ENCODE measurements around the gene ATP6V1F. TPM values are rescaled to one million over a fixed set of nuclear protein-coding genes. Genes with fewer than 3 reads are reported as not detected.

The ATP6V1F gene
- total RNA-seq, 1 donor from 2014 or later: 180 TPM

DNA sequence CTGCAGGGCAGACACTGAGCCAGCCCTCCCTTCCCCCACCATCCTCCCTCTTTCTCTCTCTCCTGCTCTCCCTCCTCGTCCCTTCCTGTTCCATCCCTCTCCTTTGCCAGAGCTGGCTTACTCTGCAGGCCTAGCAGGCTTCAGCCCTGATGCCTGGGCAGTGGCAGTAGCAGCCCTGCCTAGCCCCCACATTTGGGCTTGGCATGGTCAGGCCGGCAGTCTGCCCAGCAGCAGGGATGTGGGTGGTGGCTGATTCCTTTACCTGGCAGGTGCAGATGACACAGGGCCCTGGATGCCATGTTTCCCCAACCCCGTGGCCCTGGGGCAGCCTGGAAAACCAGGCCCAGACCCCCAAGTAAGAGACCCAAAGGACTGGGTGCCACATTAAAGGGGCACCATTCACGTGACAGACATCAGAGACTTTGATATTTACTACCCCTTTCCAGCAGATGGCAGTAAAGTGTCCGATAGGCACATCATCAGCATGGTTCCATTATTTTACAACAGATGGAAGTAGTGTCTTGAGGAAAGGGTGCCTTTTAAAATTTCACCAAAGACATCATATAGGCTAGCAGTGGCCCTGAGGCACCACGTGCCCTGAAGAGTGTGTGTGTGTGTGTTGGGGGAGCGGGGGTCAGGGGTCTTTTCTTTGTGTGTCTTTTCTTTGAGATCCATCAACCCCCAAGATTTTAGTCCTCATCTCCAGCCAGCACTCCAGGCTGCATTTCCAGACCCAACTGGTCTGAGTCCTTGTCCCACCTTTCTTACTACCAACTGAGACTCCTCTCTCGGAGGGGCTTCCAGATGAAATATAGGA, 41.9 kb downstream of the ATP6V1F start:
- H3K9me3 ChIP-seq: no peaks in the 10 kb centered on the region
- H3K4me1 ChIP-seq: no peaks in the 10 kb centered on the region
- no peak overlapping the region for H3K4me3 ChIP-seq
- H3K36me3 ChIP-seq: no peaks in the 10 kb centered on the region
- no peak overlapping the region for H3K27ac ChIP-seq
- ATAC-seq: peak; percentile 80
- H3K27me3 ChIP-seq: peaks cover 27% of the 10 kb centered on the region
- intact Hi-C loops (cut with DNase I): no loop called here
- TF ChIP-seq, protein P1, sequence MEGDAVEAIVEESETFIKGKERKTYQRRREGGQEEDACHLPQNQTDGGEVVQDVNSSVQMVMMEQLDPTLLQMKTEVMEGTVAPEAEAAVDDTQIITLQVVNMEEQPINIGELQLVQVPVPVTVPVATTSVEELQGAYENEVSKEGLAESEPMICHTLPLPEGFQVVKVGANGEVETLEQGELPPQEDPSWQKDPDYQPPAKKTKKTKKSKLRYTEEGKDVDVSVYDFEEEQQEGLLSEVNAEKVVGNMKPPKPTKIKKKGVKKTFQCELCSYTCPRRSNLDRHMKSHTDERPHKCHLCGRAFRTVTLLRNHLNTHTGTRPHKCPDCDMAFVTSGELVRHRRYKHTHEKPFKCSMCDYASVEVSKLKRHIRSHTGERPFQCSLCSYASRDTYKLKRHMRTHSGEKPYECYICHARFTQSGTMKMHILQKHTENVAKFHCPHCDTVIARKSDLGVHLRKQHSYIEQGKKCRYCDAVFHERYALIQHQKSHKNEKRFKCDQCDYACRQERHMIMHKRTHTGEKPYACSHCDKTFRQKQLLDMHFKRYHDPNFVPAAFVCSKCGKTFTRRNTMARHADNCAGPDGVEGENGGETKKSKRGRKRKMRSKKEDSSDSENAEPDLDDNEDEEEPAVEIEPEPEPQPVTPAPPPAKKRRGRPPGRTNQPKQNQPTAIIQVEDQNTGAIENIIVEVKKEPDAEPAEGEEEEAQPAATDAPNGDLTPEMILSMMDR (IDR thresholded peaks at IDR 0.05): peak; percentile 62
- DNase-seq: peak; percentile 52

DNA sequence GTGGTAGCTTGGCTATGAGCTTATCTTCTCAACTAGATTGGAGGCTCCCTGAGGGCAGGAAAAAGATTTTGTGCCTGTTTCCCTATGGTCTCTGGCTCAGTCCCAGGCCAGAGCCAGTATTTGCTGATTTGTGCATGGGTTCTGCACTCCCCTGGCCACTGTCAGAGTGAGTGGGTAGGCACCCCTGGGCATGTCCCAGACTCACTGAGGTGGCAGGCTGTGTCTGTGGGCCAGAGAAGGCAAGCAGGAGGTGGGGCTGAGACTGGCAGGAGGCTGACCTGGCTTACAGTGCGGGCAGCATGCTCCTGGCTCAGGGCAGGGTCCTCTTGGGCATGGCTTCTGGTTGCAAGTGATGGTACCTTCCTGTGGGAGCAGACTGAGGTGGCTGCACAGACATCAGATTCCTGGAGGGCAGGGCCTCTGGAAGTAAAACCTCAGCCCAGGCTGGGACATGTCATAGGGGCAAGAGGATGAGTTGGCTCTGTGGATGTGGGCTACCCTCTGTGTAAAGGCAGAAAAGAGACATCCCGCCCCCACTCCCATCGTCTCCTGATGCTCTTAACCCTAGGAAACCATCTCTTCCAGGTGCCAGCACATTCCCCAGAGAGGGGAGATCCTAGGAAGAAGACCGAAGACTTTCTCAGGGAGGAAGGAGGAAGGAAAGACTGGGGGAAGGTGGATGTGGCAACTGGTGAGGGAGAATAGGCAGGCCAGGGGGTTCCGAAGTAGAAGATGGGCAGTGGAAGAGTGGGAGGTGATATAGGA, 43.5 kb downstream of the ATP6V1F start:
- no peak overlapping the region for H3K4me3 ChIP-seq
- peaks cover 7% of the 10 kb centered on the region for H3K4me1 ChIP-seq
- intact Hi-C loops (cut with DNase I): no loop called here
- TF ChIP-seq, protein P1 (IDR thresholded peaks at IDR 0.05): no peak
- H3K9me3 ChIP-seq: no peaks in the 10 kb centered on the region
- H3K36me3 ChIP-seq: no peaks in the 10 kb centered on the region
- peaks cover 42% of the 10 kb centered on the region for H3K27me3 ChIP-seq
- no peak overlapping the region for H3K27ac ChIP-seq
- ATAC-seq (no peak), DNase-seq (peak; percentile 36)

DNA sequence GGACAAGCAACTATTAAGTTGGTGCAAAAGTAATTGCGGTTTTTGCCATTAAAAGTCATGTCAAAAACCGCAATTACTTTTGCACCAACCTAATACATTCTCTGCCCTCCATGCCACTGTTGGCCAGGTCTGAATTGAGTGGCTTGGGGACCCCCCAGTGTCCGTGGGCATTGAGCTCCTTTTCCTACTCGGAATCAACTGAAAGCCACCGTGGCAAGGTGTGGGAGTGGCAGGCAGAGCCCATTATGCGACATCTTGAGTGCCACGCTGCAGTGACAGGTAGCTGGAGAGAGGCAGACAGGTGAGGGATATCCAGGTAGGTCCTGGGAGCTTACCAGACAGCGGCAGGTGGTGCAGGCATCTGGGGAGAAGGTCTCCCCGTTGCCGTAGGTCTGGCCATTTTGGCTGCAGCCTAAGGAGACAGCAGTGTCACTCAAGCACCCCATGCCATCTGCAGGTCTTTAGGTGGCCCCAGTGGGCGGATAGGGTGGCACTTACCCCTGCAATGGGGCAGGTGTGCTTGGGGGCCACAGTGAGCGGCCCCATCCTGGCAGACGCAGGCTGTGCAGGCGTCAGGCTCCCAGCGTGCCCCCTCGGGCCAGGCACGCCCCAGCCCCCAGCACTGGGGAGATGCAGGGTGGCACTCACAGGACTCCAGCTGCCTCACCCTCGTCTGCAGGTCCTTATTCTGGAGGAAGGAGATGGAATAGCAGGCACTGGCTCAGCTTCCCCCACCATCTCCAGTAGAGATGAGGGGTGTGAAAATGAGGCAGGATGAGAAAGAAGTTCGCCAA, 44.3 kb downstream of the ATP6V1F start:
- Histone ChIP-seq H3K27ac (no peak overlapping the region), H3K4me3 (no peak overlapping the region), H3K27me3 (peaks cover 50% of the 10 kb centered on the region), H3K4me1 (peaks cover 7% of the 10 kb centered on the region), H3K36me3 (no peaks in the 10 kb centered on the region), H3K9me3 (no peaks in the 10 kb centered on the region)
- intact Hi-C loops (cut with DNase I): no loop called here
- DNase-seq (peak; percentile 46), ATAC-seq (no peak)
- TF ChIP-seq, protein P1 (IDR thresholded peaks at IDR 0.05): no peak

DNA sequence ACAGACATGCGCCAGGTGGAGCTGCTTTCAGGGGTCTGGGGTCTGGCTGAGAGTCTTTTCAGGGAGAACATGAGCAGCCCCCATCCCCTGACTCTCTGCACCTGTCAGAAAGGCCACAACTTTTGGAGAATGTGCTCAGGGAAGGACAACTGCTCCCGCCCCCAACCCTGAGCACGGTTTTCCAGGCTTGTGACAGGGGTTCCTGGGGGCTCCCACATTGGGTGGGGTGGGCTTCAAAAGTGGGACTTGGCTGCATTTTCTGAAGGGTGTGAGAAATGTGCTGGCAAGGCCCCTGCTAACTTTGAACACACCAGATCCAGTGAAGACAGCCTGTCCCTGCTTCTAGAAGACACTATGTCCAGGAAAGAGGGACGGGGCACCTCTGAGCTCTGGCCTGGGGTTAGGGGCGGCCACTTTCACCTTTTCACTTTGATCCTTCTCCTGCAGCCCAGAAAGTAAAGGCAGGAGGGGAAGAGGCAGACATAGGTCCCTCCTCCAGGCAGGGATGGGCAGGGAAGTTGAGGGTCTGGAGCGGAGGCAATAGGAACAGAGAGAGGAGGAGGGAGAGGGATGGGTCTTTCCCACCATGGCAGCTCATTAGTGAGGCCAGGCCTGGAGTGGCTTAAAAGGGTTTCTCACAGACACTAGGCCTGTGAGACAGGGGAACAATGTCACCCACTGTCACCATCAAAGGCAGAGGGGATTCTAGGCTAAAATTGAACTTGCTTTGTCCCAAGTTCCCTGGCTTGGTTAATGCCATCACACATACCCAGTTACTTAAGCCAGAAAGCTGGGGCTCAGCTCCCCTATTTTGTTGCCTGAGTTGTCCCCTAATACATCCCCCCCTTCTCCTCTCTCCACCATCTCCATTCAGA, 46.3 kb downstream of the ATP6V1F start:
- intact Hi-C loops (cut with DNase I): no loop called here
- peaks cover 52% of the 10 kb centered on the region for H3K27me3 ChIP-seq
- H3K27ac ChIP-seq: no peak overlapping the region
- H3K36me3 ChIP-seq: no peaks in the 10 kb centered on the region
- ATAC-seq (no peak), DNase-seq (peak; percentile 46)
- peaks cover 7% of the 10 kb centered on the region for H3K4me1 ChIP-seq
- TF ChIP-seq, protein P1 (IDR thresholded peaks at IDR 0.05): no peak
- H3K9me3 ChIP-seq: no peaks in the 10 kb centered on the region
- H3K4me3 ChIP-seq: no peak overlapping the region

All from upper lobe of right lung (tissue), 1 donor.